HG03175 (cell line): ENCODE measurements around the gene DHFR2.
"Not testable (repeated sequence)": the region's sequence is repeated elsewhere in the genome, so short reads cannot be mapped to it uniquely, and the experiment has no call there.

Source experiments
- ATAC-seq: cut with Tn5 transposase; IDR thresholded peaks from one replicate; pipeline ENCODE4 v1.9.1; 2021; ENCODE audit warnings: mild to moderate bottlenecking, moderate library complexity; ENCODE audit not compliant: unreplicated experiment

The DHFR2 gene

DNA sequence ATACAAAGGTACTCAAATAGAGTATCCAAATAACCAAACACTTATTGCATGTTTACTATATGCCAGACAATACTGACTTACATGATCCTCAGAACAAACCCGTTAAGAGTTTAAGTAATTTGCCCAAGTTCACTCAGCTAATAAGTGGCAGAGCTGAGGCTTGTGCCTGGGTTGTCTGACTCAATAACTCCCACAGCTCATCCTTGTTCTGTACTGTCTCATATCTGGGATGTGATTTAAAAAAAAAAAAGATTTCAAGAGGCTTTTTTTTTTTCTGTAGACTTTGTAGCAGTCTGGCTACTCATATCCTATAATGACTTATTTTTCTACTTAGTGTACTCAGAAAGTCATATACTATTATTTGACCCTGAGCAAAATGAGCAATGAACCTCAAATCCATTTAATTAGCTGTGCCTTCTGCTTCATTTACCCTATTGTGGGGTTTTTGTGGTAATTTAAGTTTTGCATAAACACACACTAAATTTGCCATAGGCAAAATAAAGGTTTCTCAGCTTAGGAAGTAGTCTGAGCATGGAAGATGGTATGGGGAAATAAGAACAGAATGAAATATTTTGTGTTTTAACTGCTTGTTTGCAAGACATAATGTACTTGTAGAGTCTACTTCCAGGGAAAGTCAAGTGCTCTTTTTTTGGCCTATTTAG is 3.2 kb upstream of the DHFR2 start:
- no peak for ATAC-seq

DNA sequence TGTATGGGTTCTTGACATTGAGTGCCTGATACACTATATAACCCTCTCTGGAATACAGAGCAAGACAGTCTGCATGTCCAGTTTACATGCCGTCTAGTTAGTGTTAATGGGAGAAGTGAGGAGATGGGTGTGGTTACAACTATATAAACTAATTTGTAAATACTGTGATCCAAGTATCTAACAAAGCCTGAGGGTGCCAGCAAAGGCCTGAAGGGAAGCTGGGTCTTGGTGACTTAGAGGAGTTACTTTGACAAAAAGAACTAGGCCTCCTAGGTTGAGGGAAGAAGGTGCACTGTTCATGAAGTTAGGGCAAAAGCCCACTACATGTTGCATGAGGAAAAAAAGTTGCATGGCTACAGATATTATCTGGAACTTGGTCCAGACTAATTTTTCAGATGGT is 2.4 kb upstream of the DHFR2 start:
- no peak for ATAC-seq

DNA sequence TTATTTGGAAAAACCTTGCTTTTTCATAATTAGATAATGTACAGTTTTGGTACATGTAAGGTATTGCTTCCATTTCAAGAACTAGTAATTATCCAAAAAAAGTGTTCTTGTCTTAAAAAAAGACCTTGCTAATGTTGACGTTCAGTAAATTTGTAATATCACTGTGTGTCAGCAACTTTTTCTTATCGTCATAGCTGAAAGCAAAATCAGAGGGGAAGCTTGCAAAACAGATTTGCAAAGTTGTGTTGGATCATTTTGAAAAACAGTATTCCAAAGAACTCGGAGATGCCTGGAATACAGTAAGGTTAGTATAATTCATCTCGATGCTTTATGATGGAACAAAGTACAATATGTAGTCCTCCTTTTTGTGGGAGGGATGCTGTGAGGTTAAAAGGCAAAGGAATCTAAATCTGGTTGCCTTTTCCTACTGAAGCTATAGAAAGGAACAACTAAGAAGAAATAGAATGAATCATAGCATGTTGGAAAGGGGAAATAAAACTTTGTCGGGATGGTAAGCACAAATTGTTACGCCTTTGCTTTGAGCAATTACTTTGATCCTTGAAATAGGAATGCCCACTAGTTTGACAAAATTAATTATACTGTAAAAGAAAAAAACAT is 1.6 kb upstream of the DHFR2 start:
- ATAC-seq: no peak

DNA sequence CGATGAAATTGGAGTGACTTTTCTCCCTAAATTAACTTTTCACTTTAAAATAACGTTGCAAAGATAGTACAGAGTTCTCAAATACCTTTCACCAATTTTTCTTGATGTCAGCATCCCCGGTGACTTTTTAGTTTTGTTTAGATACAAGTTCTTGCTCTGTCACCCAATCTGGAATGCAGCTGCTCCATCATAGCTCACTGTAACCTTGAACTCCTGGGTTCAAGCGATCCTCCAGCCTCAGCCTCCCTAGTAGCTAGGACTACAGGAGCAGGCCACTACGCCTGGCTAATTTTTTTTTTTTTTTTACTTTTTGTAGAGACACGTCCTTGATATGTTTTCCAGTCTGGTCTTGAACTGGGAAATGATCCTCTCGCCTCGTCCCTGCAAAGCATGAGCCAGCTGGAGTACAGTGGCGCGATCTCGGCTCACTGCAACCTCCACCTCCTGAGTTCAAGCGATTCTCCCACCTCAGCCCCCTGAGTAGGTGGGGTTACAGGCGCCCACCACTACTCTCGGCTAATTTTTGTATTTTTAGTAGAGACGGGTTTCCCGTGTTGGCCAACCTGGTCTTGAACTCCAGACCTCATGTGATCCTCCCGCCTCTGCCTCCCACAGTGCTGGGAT is 892 bp upstream of the DHFR2 start:
- ATAC-seq: no peak

DNA sequence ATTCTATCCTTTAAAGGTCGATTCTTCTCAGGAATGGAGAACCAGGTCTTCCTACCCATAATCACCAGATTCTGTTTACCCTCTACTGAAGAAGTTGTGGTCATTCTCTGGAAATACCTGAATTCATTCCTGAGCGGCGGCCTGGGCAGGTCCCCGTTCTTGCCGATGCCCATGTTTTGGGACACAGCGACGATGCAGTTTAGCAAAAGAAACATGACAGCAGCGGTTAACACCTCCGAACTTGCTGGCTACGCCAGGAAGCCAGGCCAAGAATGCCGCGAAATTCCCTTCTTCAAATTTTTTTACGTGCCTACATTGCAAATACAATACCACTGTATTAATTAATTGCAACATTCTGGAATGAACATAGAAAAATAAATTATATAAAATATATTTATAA is 1.4 kb downstream of the DHFR2 start:
- ATAC-seq: no peak

DNA sequence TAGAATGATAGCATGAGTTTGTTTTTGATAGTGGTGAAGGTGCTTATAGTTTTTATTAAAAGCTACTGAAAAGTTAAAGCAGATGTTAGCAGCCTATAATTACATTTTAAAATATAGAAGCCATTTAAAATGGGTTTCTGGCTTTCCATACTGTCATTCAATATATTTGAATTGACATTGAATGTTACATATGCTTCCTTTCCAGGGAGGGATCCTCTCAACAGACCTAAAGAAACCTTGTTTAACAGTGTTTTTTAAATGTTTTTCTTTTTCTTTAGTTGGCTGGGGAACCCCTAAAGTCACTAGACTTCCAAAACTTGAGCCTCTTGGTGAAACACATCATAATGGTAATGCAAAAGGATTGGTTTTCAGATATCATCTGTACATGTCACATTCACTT is 12.2 kb downstream of the DHFR2 start:
- no peak for ATAC-seq

DNA sequence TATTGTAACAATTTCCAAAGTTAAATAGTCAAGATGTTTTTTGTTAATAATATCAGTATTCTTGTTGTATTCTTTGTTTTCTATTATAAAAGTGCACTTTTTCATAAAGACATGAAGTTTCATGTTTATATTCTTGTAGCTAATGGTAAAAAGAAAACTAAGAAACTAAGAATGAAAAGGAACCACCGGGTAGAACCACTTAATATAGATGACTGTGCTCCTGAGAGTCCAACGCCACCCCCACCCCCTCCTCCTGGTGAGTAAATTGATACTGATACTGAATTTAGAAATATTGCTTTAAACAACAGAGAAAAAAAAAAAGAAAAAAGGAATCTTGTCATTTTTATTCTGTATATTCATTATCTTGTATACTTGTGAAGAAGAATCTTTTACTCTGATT is 13.4 kb downstream of the DHFR2 start:
- ATAC-seq: no peak

DNA sequence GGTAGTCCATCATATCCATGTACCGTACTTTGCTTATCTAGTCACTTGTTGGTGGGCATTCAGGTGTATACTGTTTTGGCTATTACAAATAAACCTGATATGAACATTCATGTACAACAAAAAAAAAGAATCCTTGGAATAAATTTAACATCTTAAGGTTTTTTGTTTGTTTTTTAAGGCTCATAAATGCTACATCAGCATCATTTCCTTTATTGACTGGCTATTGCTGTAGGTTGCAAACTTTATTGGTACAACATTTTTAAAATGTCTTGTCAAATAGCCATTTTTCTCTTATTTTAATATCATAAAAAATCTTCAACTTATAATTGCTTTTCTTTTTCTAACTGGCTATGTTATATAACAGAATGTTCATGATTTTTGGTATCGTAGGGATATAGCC is 16.2 kb downstream of the DHFR2 start:
- no peak for ATAC-seq

DNA sequence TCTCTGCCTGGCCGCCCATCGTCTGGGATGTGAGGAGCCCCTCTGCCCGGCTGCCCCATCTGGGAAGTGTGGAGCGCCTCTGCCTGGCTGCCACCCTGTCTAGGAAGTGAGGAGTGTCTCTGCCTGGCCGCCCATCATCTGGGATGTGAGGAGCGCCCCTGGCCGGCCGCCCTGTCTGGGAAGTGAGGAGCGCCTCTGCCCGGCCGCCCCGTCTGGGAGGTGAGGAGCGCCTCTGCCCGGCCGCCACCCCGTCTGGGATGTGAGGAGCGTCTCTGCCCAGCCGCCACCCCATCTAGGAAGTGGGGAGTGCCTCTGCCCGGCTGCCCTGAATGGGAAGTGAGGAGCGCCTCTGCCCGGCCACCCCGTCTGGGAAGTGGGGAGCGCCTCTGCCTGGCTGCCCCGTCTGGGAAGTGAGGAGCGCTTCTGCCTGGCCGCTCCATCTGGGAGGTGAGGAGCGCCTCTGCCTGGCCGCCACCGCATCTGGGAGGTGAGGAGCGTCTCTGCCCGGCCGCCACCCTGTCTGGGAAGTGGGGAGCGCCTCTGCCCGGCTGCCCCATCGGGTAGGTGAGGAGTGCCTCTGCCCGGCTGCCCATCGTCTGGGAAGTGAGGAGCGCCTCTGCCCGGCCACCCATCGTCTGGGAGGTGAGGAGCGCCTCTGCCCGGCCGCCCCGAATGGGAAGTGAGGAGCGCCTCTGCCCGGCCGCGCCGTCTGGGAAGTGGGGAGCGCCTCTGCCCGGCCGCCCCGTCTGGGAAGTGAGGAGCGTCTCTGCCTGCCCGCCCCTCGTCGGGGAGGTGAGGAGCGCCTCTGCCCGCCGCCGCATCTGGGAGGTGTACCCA is 18.4 kb downstream of the DHFR2 start:
- ATAC-seq: not testable (repeated sequence)

DNA sequence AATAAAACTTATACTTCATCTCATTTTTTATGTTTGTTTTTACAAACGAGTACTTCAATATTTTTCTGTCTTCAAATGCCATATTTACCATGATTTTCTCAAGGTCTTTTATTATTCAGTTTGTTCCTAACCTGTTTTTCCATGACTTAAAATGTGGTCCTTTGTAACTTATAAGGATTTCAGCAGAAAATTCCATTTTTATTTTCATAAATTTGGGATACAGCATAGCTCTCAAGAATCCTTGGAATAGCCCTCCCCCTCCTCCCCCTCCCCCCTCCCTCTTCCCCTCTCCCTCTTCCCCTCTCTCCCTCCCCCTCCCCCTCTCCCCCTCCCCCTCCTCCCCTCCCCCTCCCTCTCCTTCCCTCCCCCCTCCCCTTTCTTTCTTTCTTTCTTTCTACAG is 19.4 kb downstream of the DHFR2 start:
- no peak for ATAC-seq

DNA sequence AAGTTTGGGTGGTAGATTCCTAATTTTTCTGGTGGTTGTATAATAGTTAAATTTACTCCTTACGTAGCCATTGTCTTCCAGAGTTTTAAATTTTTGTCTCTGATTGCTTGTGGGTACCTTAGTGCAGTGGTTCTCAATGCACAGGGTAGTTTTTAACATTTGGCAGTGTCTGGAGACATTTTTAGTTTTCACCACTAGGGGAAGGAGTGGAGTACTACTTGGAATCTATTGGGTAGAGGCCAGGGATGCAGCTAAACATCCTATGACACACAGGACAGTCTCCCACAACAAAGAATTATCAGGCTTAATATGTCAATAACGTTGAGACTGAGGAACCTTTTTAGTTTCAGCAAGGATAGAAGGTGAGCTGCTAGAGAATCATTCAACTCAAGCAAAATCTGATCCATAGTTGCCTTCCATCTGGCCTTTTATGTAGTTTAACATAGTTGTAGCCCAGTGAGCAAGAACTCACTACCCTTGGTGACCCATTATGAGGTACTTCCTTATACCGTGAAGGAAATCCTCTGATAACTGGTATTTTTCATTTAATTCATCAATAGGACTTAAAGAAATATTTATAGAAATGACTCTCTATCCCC is 25.7 kb downstream of the DHFR2 start:
- ATAC-seq: peak; percentile 86

DNA sequence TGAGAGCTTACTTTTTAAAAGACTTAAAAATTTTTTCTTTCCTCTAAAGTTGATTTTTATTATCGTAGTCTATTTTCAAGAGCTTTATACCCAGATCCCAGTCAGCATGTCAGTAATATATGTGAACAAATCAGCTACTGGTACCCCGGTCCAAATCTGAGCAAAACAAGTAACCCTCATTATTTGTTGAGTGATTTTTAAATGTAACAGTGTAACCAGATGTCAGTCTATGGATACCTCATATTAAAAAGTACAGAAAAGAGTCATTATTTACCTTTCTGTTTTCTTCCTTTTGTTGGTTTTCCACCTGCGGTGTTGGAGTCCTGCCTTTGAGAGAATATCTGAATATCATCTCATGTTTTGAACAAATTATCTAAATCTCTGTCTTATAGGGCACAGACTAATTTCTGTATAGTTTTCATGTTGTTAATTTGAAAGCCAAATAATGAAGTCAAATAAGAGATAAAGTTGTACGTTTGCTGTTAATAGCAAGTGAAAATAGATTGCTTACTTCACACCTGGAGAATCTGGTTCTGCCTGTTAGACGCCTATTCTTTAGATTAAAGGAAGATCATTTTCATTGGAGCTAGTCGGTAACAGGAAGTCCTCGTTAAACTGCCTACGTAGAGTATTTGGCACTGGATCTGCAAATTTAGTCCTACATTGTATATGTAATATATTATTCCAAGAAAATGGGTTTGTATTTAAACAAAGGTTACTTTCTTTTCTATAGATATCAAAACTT is 34.5 kb downstream of the DHFR2 start, which contains the start of gene STX19:
STX19 (minus strand) TSS at position 505 of the 745 bp plus-strand sequence. CDS start 13,328 bp downstream, outside the sequence.
- no peak for ATAC-seq

DNA sequence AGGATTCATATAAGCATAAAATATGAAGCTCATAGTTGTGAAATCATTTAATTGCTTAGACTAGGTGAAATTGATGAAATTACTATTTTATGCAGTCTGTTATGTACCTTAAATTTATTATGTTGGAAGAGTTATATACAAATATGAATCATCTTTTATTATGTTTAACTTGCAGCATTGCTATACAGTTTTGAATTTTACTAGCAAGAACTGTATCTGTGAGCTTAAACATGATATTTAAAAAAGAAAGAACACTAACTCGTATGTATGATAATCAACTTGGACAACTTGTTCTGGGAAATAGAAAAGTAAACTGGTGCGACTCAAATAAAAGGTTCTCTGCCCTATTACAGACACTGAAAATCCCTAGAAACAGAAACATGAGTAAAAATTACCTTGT is 36.1 kb downstream of the DHFR2 start:
- no peak for ATAC-seq

DNA sequence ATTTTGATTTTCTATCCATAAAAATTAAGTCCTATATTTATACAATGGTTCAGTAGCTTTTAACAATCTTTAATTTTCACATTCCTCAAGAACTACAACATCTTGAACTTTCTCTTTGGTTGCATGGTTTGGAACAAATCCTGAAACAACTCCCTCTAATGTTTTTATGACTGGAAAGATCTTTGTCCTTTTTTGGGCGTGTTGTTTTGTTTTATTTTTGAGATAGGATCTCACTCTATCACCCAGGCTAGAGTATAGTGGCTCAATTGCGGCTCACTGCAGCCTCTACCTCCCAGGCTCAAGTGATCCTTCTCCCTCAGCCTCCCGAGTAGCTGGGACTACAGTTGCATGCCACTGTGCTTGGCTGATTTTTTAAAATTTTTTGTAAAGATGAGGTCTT is 38.3 kb downstream of the DHFR2 start:
- no peak for ATAC-seq

DNA sequence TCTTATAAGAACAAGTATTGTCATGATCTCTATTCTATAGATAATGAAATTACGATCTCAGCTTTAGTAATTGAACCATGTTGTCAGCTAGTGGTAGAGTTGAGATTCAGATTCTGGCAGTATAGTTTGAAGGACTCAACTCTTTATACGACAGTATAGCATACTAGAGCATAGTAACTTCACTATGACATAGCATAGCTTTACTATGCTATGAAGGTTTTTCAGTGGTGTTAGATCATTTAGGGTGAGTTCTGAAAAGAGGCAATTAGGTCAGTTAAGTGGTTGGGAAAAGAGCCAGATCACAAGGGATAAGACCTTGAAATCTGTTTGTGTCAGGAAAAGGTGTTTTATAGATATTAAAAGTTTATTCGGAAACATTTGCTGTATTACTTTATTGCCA is 42.4 kb downstream of the DHFR2 start:
- no peak for ATAC-seq

DNA sequence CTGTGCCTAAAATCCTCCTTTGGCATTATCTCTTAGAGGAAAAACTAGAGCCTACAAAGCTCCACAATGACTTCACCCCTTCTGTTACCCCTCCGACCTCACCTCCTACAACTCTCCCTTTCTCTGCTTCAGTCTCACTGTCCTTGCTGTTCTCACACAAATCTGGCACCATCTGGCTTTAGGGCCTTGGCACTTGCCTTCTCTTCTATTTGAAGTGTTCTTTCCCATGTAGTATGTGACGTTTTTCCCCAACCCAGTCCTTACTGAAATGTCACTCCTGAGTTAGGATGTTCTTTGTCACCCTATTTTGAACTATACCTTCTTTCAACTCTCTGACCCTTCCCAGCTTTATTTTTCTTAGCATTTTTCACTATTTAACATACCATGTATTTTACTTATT is 43.1 kb downstream of the DHFR2 start:
- ATAC-seq: no peak

DNA sequence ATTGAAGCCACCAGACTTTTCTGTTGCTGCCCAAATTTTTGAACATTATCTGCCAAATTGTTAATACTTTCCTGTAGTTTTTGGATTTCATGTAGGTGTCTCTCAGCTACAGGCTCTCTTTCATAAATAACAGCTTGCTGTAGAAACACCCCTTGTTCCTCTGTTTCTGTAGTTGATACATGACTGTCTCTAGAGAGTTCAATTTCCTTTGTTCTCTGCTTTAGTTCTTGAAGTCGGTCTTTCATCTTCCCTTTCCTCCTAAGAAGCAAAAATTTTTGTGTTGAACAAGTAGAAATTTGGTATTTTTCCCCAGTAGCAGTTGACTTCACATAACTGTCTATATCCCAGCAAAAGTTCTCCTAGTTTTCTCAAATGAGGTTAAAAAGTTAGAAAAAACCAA is 47.7 kb downstream of the DHFR2 start:
- no peak for ATAC-seq

DNA sequence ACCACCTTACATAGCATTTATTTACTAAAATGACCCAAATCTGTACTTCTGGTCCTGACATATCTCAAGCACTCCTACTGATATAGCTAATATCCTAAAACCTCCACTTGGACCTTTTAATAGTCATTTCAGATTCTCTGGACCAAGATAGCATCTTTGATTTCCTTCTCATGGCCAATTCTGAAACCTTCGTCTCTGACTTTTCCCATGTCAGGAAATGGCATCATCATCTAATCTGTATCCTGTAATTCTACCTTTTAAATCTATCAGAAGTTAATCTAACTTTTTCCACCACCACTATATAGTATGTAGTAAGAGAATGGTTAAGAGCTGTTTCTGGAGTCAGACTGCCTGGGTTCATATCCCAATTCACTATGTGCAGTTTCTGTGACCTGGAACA is 50.5 kb downstream of the DHFR2 start:
- ATAC-seq: no peak

DNA sequence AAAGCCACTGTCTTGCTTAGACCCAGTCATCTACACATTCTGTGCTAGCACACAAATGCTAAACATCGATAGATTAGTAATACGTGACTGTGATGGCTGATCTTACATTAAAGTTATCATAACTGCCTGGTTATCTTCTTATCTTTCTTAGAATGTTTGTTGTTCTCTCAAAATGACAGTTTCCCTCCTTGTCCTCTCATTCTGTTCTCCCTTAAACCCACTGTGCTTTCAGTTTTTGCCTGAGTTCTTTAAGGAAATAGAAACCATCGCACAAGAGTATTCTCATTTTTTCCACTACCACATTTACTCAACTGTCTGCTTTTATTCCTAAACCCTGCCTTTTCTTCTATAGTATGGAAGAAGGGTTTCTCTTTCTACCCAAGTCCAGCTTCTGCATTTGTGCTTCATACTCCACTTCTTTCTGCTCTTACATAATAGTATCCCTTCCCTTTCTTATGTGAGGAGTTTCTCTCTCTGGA is 51.4 kb downstream of the DHFR2 start:
- no peak for ATAC-seq

DNA sequence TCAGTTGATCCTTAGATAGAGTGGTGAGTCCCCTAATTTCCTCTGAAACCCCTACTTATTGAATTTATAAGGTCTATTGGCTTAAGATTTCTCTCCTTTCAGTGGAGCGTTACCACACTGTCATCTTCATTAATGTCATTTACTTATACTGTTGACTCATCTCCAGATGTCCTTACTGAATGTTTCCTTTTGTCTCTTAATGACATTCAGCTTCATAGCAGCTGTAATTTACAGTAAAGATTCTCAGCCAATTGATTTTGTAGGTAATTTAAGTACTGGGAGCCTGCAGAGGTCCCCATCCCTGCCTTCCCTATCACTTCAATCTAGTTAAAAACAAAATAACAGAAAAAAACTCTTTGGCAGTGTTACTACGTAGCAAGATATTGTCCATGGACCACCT is 53.1 kb downstream of the DHFR2 start:
- ATAC-seq: no peak
